Transverse colon (tissue), 4 donors: ENCODE measurements around the gene SRL. TPM values are rescaled to one million over a fixed set of nuclear protein-coding genes. Genes with fewer than 3 reads are reported as not detected.

Experiments
- DNase-seq: peaks from one replicate; pipeline ENCODE4 v3.0.0-alpha.2; 2019
- H3K27ac ChIP-seq, 4 donors: fragments of 200-600 bp; sonication (generic); 2 replicates each; pipeline ENCODE4 v1.5.1; 2016 to 2018; ENCODE audit warnings: inconsistent platforms in 4 of 4
- H3K27me3 ChIP-seq: fragments of 200-600 bp; sonication (generic); 2 replicates; pipeline ENCODE4 v1.5.1; 2017; ENCODE audit warnings: inconsistent platforms
- H3K36me3 ChIP-seq, 4 donors: fragments of 200-600 bp; sonication (generic); 2 replicates each; pipeline ENCODE4 v1.5.1; 2017 to 2019; ENCODE audit warnings: inconsistent platforms in 4 of 4
- H3K4me1 ChIP-seq, 4 donors: fragments of 200-600 bp; sonication (generic); 2 replicates each; pipeline ENCODE4 v1.5.1; 2017 to 2020; ENCODE audit warnings: inconsistent platforms in 4 of 4
- H3K4me3 ChIP-seq, 4 donors: fragments of 200-600 bp; sonication (generic); 1 replicate in 1 of 4; 2 replicates in 3 of 4; pipeline versions ENCODE4 v1.5.1 to v1.6.1; 2017 to 2019; ENCODE audit warnings: inconsistent platforms in 4 of 4
- H3K9me3 ChIP-seq, 2 donors: fragments of 200-600 bp; sonication (generic); 2 replicates each; pipeline ENCODE4 v1.5.1; 2017 to 2019; ENCODE audit warnings: inconsistent platforms in 2 of 2
- CTCF ChIP-seq, 5 experiments: fragments of 200-600 bp in 3 of 5; fragments of 450-650 bp in 2 of 5; sonication (generic) in 3 of 5; IDR thresholded peaks; 1 replicate in 2 of 5; 2 replicates in 3 of 5; pipeline ENCODE4 v1.5.1; 2016 to 2017; ENCODE audit warnings: antibody characterized with exemption in 5 of 5, inconsistent platforms in 3 of 5, mild to moderate bottlenecking in 2 of 5, moderate library complexity in 1 of 5
- EP300 ChIP-seq: sonication (generic); formaldehyde crosslinking; IDR thresholded peaks from one replicate; pipeline ENCODE4 v1.6.1; 2017; ENCODE audit warnings: antibody characterized with exemption, low read depth
- POLR2A ChIP-seq: fragments of 450-650 bp; IDR thresholded peaks from one replicate; pipeline ENCODE4 v1.6.1; 2016; ENCODE audit warnings: antibody characterized with exemption, mild to moderate bottlenecking, moderate library complexity
- POLR2AphosphoS5 ChIP-seq, 3 donors: sonication (generic); formaldehyde crosslinking; IDR thresholded peaks; one replicate each; pipeline ENCODE4 v1.6.1; 2016; ENCODE audit warnings: antibody characterized with exemption in 3 of 3
- WGBS, 2 donors: methylation state at CpG; one replicate each; pipeline ENCODE4 v1.1.5; 2018; ENCODE audit warnings: low coverage in 1 of 2; 5-methylcytosine and 5-hydroxymethylcytosine counted together
- in situ Hi-C, 4 donors: fragments of 200-750 bp; cut with MboI; loops; one replicate each; pipeline versions ENCODE4 v1.15.0 to v1.15.1; 2017; ENCODE audit warnings: low sequenced_read_pairs in 3 of 4, low pct_ligation_motif_present in 1 of 4, low pct_unique_long_range_greater_than_20kb in 1 of 4
- intact Hi-C: fragments of 100-400 bp; cut with DNase I; formaldehyde crosslinking; loops from one replicate; pipeline ENCODE4 v1.15.1; 2023; ENCODE audit warnings: low total_unique reads
- total RNA-seq, 4 donors: library from RNA; depleted of rRNA; stranded (reverse); fragments of >200 nt; gene quantifications; one replicate each; pipeline ENCODE4 v1.1.0, GENCODE V29; 2016

SRL gene
- total RNA-seq, 4 donors from 2014 or later: 0.32 to 0.68 TPM; not detected in 2

GRCh38 chr16:4152267-4152666 lies 89.6 kb downstream of the SRL start:
- Histone ChIP-seq H3K36me3 (no peaks in the 10 kb centered on the region), H3K9me3 (no peaks in the 10 kb centered on the region), H3K4me3 (no peak overlapping the region), H3K27ac (no peak overlapping the region), H3K27me3 (no peaks in the 10 kb centered on the region), H3K4me1 (no peaks in the 10 kb centered on the region)
- TF ChIP-seq EP300: no peak
- no peak for TF ChIP-seq CTCF (IDR thresholded peaks at IDR 0.05)
- no peak for TF ChIP-seq POLR2A
- TF ChIP-seq POLR2AphosphoS5 (IDR thresholded peaks at IDR 0.05): no peak
- intact Hi-C loops: no loop called here
- 79% methylated on average over 5 of the region's 5 CpGs; no CpG with 5 or more reads in 1 of the 2 donors for WGBS, 2 donors
- no peak for DNase-seq
- in situ Hi-C loops: no loop called here

GRCh38 chr16:4147236-4147635 lies 94.6 kb downstream of the SRL start:
- no peak overlapping the region for H3K27ac ChIP-seq
- in situ Hi-C loops (no loop called here), intact Hi-C loops (no loop called here)
- no peaks in the 10 kb centered on the region for H3K27me3 ChIP-seq
- H3K36me3 ChIP-seq: no peaks in the 10 kb centered on the region
- no peak for TF ChIP-seq CTCF (IDR thresholded peaks at IDR 0.05)
- 91% methylated on average over 10 of the region's 10 CpGs; no CpG with 5 or more reads in 1 of the 2 donors for WGBS, 2 donors
- H3K4me1 ChIP-seq: no peaks in the 10 kb centered on the region
- H3K9me3 ChIP-seq: no peaks in the 10 kb centered on the region
- H3K4me3 ChIP-seq: no peak overlapping the region
- no peak for DNase-seq

GRCh38 chr16:4142268-4142667 lies 99.6 kb downstream of the SRL start:
- TF ChIP-seq POLR2A (no peak), CTCF (IDR thresholded peaks at IDR 0.05) (no peak), POLR2AphosphoS5 (IDR thresholded peaks at IDR 0.05) (no peak), EP300 (no peak)
- Histone ChIP-seq H3K4me3 (no peak overlapping the region), H3K36me3 (no peaks in the 10 kb centered on the region), H3K4me1 (no peaks in the 10 kb centered on the region), H3K27ac (no peak overlapping the region), H3K9me3 (no peaks in the 10 kb centered on the region), H3K27me3 (no peaks in the 10 kb centered on the region)
- DNase-seq: no peak
- intact Hi-C loops: no loop called here
- WGBS, 2 donors: 70 to 100% methylated on average over 1 to 5 of the region's 5 CpGs
- in situ Hi-C loops: no loop called here

GRCh38 chr16:4141604-4142003 lies 100.3 kb downstream of the SRL start:
- intact Hi-C loops (no loop called here), in situ Hi-C loops (no loop called here)
- DNase-seq: no peak
- Histone ChIP-seq H3K4me3 (no peak overlapping the region), H3K9me3 (no peaks in the 10 kb centered on the region), H3K27me3 (no peaks in the 10 kb centered on the region), H3K27ac (no peak overlapping the region), H3K4me1 (no peaks in the 10 kb centered on the region), H3K36me3 (no peaks in the 10 kb centered on the region)
- WGBS, 2 donors: 96 to 97% methylated on average over 11 to 12 of the region's 12 CpGs
- TF ChIP-seq POLR2A (no peak), EP300 (no peak), CTCF (IDR thresholded peaks at IDR 0.05) (no peak), POLR2AphosphoS5 (IDR thresholded peaks at IDR 0.05) (no peak)
